Epidermal melanocyte (primary cell): ENCODE data around the gene INPP5A.

ENCODE experiments used
- DNase-seq: peaks from one replicate; pipeline ENCODE4 v3.0.0; 2011; ENCODE audit warnings: low spot score; ENCODE audit not compliant: insufficient read length

Gene INPP5A

GRCh38 chr10:132642732-132643008 is 105.1 kb downstream of the INPP5A start:
- DNase-seq: no peak

GRCh38 chr10:132643709-132644526 is 106.3 kb downstream of the INPP5A start:
- no peak for DNase-seq

DNA sequence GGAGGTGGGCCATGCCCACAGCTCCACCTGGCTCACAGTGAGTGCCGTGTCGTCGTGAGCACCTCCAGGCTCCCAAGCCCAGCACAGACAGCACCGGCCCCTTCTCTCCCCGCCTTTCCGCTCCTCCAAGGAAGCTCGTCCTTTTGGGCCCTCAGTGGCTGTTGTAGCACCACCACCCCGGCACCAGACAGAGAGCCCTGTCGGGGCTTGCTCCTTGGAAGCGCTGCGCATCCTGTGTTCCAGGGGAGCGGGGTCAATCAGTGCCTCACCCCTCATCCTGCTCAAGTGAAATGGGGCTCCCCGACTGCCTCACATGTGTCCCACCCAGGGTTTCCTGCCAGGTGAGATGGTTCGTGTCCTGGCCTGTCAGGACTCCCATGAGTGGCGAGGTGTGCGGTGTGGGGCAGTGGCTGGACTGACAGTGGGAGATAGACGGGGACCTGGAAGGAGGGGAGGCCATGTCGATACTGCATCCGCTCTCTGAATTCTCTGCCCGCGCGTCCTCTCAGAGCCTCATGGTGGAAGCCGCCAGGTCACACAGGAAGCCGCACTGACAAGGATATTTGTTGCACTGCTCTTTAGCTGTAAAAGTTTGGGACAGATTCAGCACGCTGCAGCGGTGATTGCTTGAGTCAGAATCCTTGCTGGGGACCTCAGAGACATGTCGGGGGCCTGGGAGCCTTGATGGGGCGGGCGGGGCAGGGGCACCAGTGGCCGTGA is 107.1 kb downstream of the INPP5A start:
- DNase-seq: no peak

DNA sequence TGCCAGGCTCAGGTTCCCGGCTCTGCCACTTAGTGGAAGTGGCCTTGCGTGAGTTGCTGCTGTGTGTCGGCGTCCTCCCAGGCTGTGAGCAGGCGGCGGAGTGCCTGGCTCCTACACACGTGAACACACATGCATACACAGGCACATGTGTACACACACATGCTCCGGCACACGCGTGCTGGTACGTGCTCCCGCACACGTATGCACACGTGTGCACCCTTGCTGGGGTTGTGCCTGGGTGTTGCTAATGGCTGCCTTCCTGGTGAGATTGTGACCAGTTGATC is 107.6 kb downstream of the INPP5A start:
- DNase-seq: no peak

DNA sequence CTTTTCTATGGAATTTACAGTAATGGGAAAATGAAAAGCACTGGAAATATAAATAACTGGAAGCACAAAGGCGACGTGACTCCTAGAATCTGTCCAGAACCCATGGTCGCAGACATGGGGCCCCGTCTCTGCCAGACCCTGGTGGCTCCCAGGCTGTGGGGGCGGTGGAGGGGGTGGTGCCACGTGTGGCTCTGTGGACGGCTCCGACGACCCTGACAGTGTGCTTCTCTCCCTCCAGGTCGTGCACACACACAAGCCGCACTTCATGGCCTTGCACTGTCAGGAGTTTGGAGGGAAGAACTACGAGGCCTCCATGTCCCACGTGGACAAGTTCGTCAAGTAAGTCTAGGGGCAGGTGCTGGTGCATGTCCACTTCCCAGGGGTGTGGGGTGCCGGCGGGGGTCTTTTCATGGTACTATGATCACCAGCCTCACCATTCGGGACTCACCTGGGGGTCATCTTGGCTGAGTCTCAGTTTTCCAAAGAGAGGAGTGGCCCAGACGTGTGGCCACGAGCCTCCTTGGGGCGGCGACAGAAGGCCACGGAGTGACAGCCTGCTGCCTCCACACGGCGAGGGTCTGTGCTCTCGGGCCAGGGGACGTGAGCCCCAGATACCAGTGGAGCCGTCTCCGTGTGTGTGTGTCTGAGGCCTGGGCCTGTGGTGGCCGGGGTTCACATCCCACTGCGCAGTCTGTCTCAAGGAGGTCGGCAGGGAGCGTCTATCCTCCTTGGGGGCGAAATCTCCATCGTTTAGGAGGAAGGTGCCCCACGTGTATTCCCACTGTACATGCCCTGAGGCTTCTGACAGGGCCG is 108.2 kb downstream of the INPP5A start:
- no peak for DNase-seq

- no peak for DNase-seq
Observed at GRCh38 chr10:132646443-132647097, 109.0 kb downstream of the INPP5A start.

- DNase-seq: no peak
Observed at GRCh38 chr10:132647424-132647823, 109.8 kb downstream of the INPP5A start.

DNA sequence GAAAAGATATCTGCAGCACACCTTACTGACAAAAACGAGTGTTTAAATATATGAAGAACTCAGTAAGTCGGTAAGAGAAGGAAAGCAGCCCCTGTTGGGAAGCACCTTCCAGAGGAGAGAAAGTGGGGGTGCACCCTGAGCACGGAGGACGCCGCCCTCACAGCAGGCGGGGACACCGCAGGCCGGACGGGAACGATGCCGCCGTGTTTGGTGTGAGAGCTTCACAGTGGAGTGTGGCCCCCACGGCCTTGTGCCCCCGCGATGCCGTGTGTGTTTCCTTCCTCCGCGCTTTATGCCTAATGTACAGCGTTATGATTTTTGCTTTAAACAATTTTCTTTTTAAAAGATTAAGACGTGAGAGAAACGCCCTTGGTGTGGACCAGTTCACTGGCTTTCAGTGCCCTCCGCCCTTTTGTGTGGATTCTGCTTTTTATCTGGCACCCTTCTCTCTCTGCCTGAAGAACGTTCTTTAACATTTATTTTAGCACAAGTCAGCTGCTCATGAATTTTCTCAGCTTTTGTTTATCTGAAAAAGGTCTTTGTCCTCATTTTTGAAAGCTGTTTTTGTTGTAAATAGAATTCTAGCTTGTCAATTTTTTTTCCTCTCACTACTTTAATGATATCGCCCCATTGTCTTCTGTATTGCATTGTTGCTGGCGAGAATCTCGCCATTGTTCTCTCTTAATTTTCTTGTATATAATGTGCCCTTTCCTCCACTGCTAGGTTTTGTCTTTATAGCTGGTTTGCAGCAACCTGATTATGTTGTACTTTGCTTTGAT is 110.7 kb downstream of the INPP5A start:
- DNase-seq: no peak

DNA sequence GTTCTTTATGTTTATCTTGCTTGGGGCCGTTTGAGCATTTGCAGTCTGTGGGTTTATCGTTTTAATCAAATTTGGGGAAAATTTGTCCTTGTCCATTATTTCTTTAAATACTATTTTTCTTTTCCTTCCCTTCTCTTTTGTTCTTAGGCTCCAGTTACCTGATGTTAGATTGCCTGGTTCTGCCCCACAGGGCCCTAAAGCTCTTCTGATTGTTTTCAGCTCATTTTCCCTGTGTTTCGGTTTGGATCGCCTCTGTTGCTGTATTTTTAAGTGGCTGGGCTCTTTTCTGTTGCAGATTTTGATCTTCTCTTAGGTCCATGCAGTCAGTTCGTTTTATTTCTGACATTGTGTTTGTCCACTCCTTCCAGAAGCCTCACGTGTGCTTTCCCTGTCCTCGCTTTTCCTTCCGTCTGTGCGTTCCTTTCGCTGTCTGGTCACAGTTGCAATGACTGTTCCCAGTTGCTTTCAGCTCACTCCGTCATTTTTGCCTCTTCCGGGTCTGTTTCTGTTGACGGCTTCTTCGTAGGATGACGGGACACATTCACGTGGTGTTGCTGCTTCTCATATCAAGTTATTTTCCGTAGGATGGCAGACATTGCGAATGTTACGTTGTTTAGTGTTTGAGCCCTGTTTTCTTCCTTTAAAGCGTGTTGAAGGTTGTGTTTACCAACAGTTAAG is 111.4 kb downstream of the INPP5A start:
- DNase-seq: no peak

- DNase-seq: no peak
Observed at GRCh38 chr10:132649651-132650360, 112.2 kb downstream of the INPP5A start.

DNA sequence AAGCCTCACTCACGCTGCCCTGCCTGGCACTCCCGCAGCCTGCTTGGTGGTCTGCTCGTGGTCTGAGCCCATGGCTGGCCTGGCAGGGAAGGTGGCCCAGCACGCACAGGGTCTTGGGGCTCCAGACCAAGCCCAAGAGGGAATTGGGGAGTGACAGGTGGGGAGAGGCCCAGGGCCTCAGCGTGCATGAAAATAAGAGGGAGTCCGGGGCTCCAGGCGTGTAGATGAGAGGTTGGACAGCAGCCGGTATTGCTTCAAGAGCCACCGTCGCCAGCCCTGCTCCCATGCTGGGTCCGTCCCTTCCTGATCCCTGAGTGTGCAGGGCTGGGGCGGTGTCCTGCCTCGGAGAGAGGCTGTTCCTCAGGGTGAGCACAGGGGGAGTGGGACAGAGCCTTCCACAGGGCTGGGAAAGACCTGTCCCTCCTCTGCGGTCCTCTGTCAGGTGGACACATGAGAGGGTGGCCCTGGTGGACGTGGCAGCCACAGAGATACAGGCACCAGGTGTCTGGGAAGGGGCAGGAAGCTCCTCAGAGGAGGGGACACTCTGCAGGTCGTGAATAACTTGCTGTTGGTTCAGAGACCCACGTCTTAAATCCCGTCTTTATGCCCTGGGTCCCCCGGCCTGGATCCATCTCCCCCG is 113.1 kb downstream of the INPP5A start:
- no peak for DNase-seq

DNA sequence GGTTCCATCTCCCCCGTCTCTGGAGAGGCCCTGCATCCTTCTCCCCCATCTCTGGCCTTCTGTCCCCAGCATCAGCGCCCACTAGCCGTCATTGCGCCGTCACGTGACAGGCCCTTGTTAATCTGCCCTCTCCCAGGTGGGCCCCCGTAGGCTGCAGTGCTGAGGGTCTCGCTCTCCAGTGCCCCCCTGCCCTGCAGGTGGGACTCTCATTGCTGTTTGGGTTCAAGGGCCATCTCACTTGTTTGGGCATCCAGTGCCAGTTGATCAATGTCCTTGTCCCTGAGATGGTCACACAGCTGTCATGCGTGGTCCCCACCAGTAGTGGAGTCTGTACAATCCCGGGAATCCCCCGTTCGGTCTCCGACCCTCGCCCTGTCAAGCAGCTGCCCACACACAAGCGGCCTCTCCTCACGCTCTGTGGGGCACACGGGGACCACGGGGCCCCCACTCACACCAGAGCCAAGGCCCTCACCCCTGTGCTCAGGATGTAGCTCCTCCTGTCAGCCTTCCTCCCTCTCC is 114.0 kb downstream of the INPP5A start:
- DNase-seq: no peak

DNA sequence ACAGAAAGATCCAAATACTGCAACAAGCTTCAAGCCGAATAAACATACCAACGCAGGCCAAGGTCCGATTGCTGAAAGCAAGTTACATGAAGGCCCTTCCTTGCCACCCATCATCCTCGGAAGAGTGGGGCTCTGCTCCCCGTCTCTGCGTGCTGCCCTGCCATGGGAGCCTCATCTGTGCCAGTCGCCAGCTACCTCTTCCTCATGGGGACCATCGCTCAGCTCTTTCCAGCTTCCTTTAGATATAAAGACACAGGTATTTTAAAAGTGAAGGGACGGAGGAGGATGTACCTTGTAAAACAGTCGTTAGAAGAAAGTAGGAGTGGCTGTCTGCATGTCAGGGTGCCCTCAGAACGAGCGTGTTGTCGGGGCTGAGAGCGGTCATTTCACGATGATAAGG is 114.9 kb downstream of the INPP5A start:
- no peak for DNase-seq

DNA sequence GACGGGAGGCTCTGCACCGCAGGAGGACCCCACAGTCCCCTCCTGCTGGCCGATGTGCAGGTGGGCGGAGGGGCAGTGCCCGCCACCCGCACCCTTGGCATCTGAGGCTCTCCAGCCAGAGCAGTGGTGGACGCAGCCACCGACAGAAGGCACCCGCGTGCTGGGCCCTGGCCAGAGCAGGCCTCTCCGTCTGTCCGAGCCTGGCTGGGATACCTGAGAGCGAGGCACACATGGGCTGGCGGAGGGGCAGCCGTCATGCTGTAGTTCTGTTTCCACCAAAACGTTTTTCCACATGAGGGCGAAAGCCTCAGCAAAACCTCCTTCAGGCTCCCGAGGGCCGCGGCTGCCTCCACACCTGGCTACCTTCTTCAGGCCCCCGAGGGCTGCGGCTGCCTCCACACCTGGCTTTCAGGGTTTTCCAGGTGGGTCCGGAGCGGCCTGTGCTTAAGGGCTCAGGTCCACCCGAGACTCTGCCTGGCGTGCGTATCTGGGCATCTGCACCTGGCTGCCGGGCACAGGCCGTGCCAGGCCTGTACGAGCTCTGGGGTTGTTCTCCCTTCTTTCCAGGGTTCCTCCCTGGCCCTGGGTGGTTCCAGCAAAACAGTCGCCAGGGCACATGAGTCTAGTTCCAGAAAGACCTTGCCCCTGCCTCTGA is 115.5 kb downstream of the INPP5A start:
- DNase-seq: no peak

GRCh38 chr10:132653721-132654120 is 116.1 kb downstream of the INPP5A start:
- DNase-seq: no peak

DNA sequence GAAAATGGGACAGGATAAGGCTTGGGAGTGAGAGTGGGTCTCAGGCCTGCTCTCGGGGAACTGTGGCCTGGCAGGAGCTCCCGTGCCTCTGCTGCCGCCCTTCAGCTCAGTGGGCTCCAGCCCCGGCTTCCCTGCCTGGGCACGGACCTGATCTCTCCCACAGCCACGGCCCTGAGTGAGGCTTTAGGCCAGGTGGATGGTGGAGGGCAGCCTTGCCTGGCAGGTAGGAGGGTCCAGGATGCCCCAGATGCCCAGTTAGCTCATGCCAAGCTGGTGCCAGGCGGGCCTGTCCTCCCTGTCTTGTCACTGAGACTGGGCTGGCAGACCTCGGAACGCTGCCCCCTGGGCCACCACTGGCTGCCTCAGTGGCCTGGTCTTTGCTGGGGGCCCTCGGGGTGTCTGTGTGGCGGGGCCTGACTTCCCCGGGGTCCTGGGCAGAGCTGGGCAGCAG is 116.6 kb downstream of the INPP5A start:
- DNase-seq: no peak

GRCh38 chr10:132654708-132655661 is 117.4 kb downstream of the INPP5A start:
- peak; percentile 95 for DNase-seq
